BLaER1 treated with 17β-estradiol and CSF1 and Interleukin-3, amounts not matched to agents 10 nM and 100 nM (cell line): ENCODE measurements around the gene TTC34.

Source experiments
- H3K27ac ChIP-seq, 11 experiments: shearing (Covaris generic); formaldehyde crosslinking; 2 replicates each; pipeline ENCODE4 v1.8.1; 2022
- H3K27me3 ChIP-seq, 11 experiments: shearing (Covaris generic); formaldehyde crosslinking; 2 replicates each; pipeline ENCODE4 v1.8.1; 2022
- H3K36me3 ChIP-seq, 11 experiments: shearing (Covaris generic); formaldehyde crosslinking; 2 replicates each; pipeline ENCODE4 v1.8.1; 2022
- H3K4me1 ChIP-seq, 10 experiments: shearing (Covaris generic); formaldehyde crosslinking; 2 replicates each; pipeline ENCODE4 v1.8.1; 2022
- H3K4me2 ChIP-seq, 11 experiments: shearing (Covaris generic); formaldehyde crosslinking; 2 replicates each; pipeline ENCODE4 v1.8.1; 2022
- H3K4me3 ChIP-seq, 10 experiments: shearing (Covaris generic); formaldehyde crosslinking; 2 replicates each; pipeline ENCODE4 v1.8.1; 2022
- H3K9ac ChIP-seq, 11 experiments: shearing (Covaris generic); formaldehyde crosslinking; 2 replicates each; pipeline ENCODE4 v1.8.1; 2022
- H3K9me3 ChIP-seq, 11 experiments: shearing (Covaris generic); formaldehyde crosslinking; replicated peaks in 1 of 11; 2 replicates each; pipeline ENCODE4 v1.8.1; 2022
- H4K20me1 ChIP-seq, 11 experiments: shearing (Covaris generic); formaldehyde crosslinking; 2 replicates each; pipeline ENCODE4 v1.8.1; 2022
- Cebpa-rat ChIP-seq, 11 experiments: shearing (Covaris generic); IDR thresholded peaks; 2 replicates each; pipeline ENCODE4 v1.8.1; 2022

The TTC34 gene

DNA sequence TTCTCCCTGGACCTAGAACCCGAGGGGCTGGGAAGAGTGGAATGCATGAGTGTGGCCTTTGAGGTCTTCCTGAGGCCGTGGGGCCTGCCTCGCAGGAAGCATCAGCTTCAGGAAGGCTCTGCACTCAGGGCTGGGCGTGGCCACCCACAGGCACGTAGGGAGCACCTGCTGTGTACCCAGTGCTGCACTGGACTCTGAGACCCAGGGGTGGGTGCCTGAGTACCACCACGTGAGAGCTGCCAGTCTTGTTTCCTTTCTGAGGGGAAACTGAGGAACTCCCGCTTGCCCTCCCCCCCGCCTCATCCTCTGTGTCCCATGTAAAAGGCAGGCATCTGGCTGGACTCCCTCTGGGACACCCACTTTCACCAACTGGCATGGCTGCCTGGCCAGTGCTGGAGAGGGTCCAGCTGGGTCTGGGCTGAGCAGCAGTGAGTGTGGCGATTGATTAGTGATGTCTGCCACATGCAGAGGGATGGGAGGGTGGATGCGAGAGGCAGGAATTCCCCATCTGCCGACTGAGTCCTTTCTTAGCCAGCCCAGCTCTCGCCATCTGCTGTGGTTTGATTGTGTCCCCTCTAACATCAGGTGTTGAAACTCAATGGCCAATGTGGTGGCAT is 30.2 kb upstream of the TTC34 start:
- peaks cover 0 to 11% (median 6%) of the 10 kb centered on the region in 10 experiments; a peak in 7 of 20 replicates for H3K4me1 ChIP-seq
- peaks cover 0 to 6% (median 0%) of the 10 kb centered on the region in 11 experiments; a peak in 6 of 22 replicates for H3K27me3 ChIP-seq
- H3K4me3 ChIP-seq, result no peak overlapping the region
- H3K27ac ChIP-seq, result no peak overlapping the region
- H4K20me1 ChIP-seq, result peaks cover 0 to 20% (median 0%) of the 10 kb centered on the region in 11 experiments; a peak in 4 of 22 replicates
- peaks cover 19 to 27% (median 23%) of the 10 kb centered on the region in 11 experiments for H3K9me3 ChIP-seq
- no peak for TF ChIP-seq Cebpa-rat (IDR thresholded peaks at IDR 0.05)
- H3K4me2 ChIP-seq, result no peak overlapping the region
- H3K36me3 ChIP-seq, result no peaks in the 10 kb centered on the region
- H3K9ac ChIP-seq, result no peak overlapping the region

DNA sequence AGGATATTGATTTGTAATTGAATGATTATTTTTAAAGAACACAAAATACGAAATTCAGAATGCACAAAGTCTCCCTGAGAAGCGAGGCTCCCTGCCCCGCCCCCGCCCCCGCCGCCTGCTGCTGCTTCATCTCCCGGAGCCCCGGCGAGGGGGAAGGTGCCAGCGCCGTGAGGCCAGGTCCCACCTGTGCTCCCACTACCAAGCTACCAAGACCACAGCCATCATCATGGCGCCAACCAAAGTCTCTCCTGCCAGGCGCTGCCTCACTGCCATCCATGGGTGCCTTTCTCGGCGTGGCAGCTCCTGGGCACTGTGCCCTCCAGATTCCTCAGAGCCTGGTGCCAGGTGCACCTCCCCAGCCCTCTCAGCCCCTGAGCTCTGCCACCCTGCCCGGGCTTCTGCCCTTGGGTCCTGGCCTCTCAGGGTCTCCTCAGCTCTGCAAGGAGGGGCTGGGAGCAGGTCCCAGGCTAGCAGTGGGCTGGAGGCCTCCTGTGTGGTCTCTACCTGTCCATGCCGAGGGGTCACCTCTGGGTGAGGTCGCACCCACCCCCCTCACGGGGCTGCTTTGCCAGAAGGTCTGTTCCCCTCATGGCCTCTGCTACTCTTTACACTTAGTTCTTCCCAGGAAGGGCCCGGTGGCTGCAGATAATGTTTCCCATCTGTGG is 29.4 kb upstream of the TTC34 start:
- H3K4me2 ChIP-seq, result no peak overlapping the region
- peaks cover 19 to 30% (median 25%) of the 10 kb centered on the region in 11 experiments for H3K9me3 ChIP-seq
- no peak overlapping the region for H3K4me3 ChIP-seq
- no peak overlapping the region for H3K27ac ChIP-seq
- H3K36me3 ChIP-seq, result no peaks in the 10 kb centered on the region
- TF ChIP-seq Cebpa-rat (IDR thresholded peaks at IDR 0.05), result no peak
- no peak overlapping the region for H3K9ac ChIP-seq
- H4K20me1 ChIP-seq, result peaks cover 0 to 13% (median 0%) of the 10 kb centered on the region in 11 experiments; a peak in 4 of 22 replicates
- H3K4me1 ChIP-seq, result peaks cover 0 to 11% (median 6%) of the 10 kb centered on the region in 10 experiments; a peak in 7 of 20 replicates
- H3K27me3 ChIP-seq, result peaks cover 0 to 6% (median 0%) of the 10 kb centered on the region in 11 experiments; a peak in 6 of 22 replicates

DNA sequence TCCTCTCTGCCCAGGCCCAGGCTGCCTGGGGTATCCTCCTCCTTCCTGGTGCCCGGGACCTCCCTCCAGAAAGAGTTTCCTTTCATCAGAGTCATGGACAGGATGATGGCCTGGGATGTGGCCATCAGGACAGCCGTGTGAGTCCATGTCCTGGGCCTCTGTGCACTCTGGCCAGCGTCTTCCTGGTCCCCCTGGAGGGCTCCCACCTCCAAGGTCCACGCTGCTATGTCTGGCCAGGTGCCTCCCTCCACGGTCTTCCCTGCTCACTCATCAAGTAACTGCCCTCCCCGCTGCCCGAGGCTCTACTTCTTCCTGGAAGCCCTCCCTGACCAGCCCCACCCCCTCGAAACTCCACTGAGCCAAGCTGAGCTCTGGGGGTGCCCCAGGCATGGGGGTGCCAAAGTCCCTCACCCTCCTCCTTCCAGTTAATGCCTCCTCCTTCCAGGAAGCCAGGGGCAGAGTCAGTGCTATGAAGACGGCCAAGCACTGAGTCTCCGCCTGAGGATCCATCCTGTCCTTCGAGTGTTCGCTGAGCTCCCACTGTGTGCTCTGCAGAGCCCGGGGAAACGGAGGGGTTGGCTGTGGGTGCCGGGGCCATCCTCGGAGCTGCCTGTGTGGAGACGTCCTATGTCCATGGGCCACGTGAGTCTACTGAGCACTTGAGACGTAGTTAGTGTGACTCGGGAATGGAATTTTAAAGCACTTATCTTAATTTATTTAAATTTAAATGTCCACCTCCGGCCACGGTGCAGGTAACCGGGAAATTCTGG is 28.5 kb upstream of the TTC34 start:
- peaks cover 0 to 11% (median 6%) of the 10 kb centered on the region in 10 experiments; a peak in 7 of 20 replicates for H3K4me1 ChIP-seq
- H3K9me3 ChIP-seq, result peaks cover 19 to 30% (median 25%) of the 10 kb centered on the region in 11 experiments
- peaks cover 0 to 9% (median 3%) of the 10 kb centered on the region in 11 experiments; a peak in 7 of 22 replicates for H3K27me3 ChIP-seq
- H3K36me3 ChIP-seq, result no peaks in the 10 kb centered on the region
- peaks cover 0 to 17% (median 0%) of the 10 kb centered on the region in 11 experiments; a peak in 3 of 22 replicates for H4K20me1 ChIP-seq
- no peak overlapping the region for H3K4me2 ChIP-seq
- no peak for TF ChIP-seq Cebpa-rat (IDR thresholded peaks at IDR 0.05)
- no peak overlapping the region for H3K4me3 ChIP-seq
- H3K27ac ChIP-seq, result no peak overlapping the region
- H3K9ac ChIP-seq, result no peak overlapping the region

DNA sequence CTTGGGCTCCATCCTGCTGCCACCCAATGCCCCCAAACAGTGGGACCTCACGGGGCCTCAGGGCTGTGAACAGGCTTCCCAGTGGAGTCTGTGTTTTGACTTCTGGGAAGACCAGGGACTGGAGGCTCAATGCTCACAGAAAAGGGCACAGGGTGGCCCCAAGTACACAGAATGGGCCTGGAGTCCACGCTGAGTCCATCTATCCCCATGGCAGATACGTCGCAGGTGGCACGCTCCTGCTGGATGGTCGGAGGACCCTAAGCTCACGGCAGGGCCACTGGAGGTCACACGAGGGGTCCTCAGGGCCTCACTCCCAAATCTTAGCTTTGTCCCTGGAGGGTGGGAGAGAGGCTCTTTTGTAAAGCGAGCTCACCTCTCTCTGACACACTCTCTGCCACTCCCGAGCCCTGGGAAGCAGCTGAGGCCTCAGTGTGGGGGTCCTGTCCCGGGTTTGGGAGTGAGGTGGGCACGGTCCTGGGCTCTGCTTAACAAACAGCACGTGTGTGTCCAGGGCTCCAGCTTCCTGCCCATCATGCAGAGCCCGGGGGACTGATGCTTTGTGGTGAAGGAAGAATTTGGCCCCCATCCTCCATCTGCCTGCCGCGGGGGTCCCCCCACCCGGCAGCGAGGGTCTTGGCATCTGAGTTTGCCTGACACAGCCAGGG is 27.2 kb upstream of the TTC34 start:
- TF ChIP-seq Cebpa-rat (IDR thresholded peaks at IDR 0.05), result no peak
- no peak overlapping the region for H3K9ac ChIP-seq
- H3K27me3 ChIP-seq, result peaks cover 6 to 21% (median 13%) of the 10 kb centered on the region in 11 experiments; a peak in 15 of 22 replicates
- peaks cover 0 to 27% (median 0%) of the 10 kb centered on the region in 11 experiments; a peak in 5 of 22 replicates for H4K20me1 ChIP-seq
- peaks cover 0 to 16% (median 7%) of the 10 kb centered on the region in 10 experiments; a peak in 8 of 20 replicates for H3K4me1 ChIP-seq
- no peak overlapping the region for H3K27ac ChIP-seq
- peaks cover 19 to 30% (median 25%) of the 10 kb centered on the region in 11 experiments for H3K9me3 ChIP-seq
- no peak overlapping the region for H3K4me2 ChIP-seq
- no peak overlapping the region for H3K4me3 ChIP-seq
- H3K36me3 ChIP-seq, result no peaks in the 10 kb centered on the region

DNA sequence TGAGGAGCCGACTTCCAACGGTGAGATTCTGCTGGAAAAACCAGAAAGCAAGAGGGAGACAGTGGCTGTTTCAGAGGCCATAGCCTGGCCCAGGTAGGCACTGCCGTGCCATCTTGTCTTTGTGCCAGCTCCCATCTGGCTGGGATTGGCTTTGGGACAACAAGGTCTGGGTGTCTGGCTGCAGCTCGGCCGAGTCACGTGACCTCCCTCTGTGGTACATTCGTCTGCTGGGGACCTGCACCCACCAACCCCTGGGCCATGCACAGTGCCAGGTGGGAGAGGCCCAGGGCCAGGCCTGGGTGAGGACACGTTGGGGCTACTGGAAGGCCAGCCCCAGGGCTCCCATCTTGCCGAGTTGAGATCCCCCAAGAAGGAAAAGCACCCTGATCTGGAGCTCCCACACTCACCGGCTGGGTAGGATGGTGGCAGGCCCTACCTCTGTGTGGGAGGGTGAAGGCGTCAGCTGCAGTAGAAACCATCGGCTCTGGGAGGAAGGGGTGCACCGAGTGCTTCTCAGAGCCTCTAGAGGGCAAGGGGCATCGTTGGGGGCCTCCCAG is 25.3 kb upstream of the TTC34 start:
- Histone ChIP-seq H3K4me3 (no peak overlapping the region), H3K27ac (no peak overlapping the region), H3K4me1 (peaks cover 0 to 7% (median 0%) of the 10 kb centered on the region in 10 experiments; a peak in 2 of 20 replicates), H3K36me3 (no peaks in the 10 kb centered on the region), H4K20me1 (peaks cover 0 to 23% (median 0%) of the 10 kb centered on the region in 11 experiments; a peak in 7 of 22 replicates), H3K27me3 (peaks cover 7 to 24% (median 18%) of the 10 kb centered on the region in 11 experiments; a peak in 15 of 22 replicates), H3K4me2 (no peak overlapping the region), H3K9me3 (peaks cover 19 to 30% (median 25%) of the 10 kb centered on the region in 11 experiments), H3K9ac (no peak overlapping the region)
- no peak for TF ChIP-seq Cebpa-rat (IDR thresholded peaks at IDR 0.05)

DNA sequence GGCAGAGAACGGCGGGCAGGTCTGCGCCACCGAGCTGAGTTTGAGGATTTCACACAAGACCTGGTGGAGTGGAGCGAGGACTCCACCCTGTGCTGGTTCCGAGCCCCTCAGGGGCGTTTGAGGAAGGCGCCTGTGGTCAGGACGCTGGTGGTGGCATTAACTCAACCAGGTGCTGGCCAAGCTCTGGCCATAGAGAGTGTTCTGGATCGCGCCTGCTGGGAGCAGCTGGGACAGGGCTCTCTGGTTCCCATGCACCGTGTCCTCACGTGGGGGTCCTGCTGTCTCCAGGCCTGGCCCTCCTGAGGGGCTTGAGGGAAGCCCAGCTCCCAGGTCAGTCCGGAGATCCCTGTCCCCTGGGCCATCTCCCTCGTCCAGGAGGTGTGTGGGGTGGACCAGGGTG is 24.8 kb upstream of the TTC34 start:
- no peak overlapping the region for H3K4me2 ChIP-seq
- no peak overlapping the region for H3K27ac ChIP-seq
- no peak for TF ChIP-seq Cebpa-rat (IDR thresholded peaks at IDR 0.05)
- no peak overlapping the region for H3K4me3 ChIP-seq
- H3K4me1 ChIP-seq, result peaks cover 0 to 7% (median 0%) of the 10 kb centered on the region in 10 experiments; a peak in 2 of 20 replicates
- no peaks in the 10 kb centered on the region for H3K36me3 ChIP-seq
- peaks cover 0 to 28% (median 0%) of the 10 kb centered on the region in 11 experiments; a peak in 10 of 22 replicates for H4K20me1 ChIP-seq
- peaks cover 19 to 30% (median 25%) of the 10 kb centered on the region in 11 experiments for H3K9me3 ChIP-seq
- H3K9ac ChIP-seq, result no peak overlapping the region
- peaks cover 7 to 24% (median 18%) of the 10 kb centered on the region in 11 experiments; a peak in 15 of 22 replicates for H3K27me3 ChIP-seq

DNA sequence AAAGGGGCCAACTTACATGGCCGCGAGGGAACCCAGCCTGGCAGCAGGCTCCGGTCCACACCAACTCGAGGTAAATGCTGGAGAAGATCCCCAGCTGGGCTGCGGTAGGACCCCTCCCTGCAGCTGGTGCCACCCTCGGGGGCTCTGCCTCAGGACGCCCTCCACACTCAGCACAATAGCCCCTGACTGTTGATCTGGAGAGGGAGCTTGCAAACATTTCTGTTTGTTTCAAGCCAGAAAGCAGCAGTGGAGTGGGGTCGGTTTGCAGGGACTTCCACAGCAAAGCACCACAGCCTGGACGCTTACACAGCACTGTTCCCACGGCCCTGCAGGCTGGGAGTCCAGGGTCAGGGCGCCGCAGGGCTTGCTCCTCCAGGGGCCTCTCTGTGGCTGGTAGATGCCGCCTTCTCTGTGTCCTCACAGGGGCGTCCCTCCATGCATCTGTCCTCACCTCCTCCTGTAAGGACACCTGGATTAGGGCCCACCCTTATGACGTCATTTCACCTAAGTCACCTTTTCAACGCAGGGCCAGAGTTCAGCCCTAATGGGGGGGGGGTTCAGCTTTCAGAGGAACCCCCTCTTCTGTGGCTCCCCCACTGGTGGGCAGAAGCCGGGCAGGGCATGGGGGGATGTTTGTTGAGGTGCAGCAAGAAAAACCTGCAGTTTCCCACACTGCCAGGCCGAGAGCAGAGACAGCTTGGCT is 24.1 kb upstream of the TTC34 start:
- no peak for TF ChIP-seq Cebpa-rat (IDR thresholded peaks at IDR 0.05)
- Histone ChIP-seq H3K27me3 (peaks cover 7 to 24% (median 18%) of the 10 kb centered on the region in 11 experiments; a peak in 15 of 22 replicates), H3K9me3 (peaks cover 19 to 30% (median 25%) of the 10 kb centered on the region in 11 experiments)

More for the DNA sequence above, 24.1 kb upstream of the TTC34 start:
- no peaks in the 10 kb centered on the region for H3K36me3 ChIP-seq
- H4K20me1 ChIP-seq, result peaks cover 0 to 35% (median 0%) of the 10 kb centered on the region in 11 experiments; a peak in 9 of 22 replicates
- no peak overlapping the region for H3K27ac ChIP-seq
- peaks cover 0 to 7% (median 0%) of the 10 kb centered on the region in 10 experiments; a peak in 2 of 20 replicates for H3K4me1 ChIP-seq
- no peak overlapping the region for H3K9ac ChIP-seq
- H3K4me3 ChIP-seq, result no peak overlapping the region
- H3K4me2 ChIP-seq, result no peak overlapping the region
